ENCODE results near the gene SBK3. TPM values are rescaled to one million over a fixed set of nuclear protein-coding genes. Genes with fewer than 3 reads are reported as not detected.
"Not testable (repeated sequence)": the region's sequence is repeated elsewhere in the genome, so short reads cannot be mapped to it uniquely, and the experiment has no call there.

SBK3 gene
- total and polyA plus RNA-seq, 4 donors: 0.81 to 1.2 TPM; not detected in 2

DNA sequence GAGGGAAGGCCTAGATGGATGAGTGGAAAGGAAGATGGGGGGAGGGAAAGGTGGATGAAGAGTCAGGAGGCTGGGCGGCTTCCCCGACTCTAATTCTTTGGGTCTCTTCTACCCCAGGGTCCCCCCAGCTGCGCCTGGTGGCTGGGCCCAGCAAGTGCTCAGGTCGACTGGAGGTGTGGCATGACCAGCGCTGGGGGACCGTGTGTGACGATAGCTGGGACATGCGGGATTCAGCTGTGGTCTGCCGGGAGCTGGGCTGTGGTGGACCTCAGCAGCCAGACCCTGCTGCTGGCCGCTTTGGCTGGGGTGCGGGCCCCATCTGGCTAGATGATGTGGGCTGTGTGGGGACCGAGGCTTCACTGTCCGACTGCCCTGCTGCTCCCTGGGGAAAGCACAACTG, 47.6 kb downstream of the SBK3 start:
- Histone ChIP-seq H3K9me3 (ENCODE audit: control insufficient read depth in 4 of 4, insufficient read depth in 3 of 4, low read length in 3 of 4) (peaks cover 0 to 2% (median 0%) of the 10 kb centered on the region in 4 donors), H3K27me3 (ENCODE audit: control insufficient read depth in 3 of 3, insufficient read depth in 3 of 3, low read length in 2 of 3) (no peaks in the 10 kb centered on the region), H3K36me3 (ENCODE audit: control insufficient read depth in 4 of 4, insufficient read depth in 4 of 4, low read length in 4 of 4) (no peaks in the 10 kb centered on the region), H3K4me1 (ENCODE audit: control insufficient read depth in 5 of 5, insufficient read depth in 5 of 5, low read length in 5 of 5) (peaks cover 0 to 10% (median 4%) of the 10 kb centered on the region in 5 donors), H3K27ac (ENCODE audit: low read depth in 1 of 2, low read length in 1 of 2) (no peak overlapping the region), H3K9ac (ENCODE audit: insufficient read depth in 1 of 2, low read length in 2 of 2) (no peak overlapping the region), H3K4me3 (no peak overlapping the region)
- no peak for ATAC-seq (ENCODE audit: insufficient read depth, low FRiP score)
- DNase-seq: no peak
- WGBS, 2 donors: 82 to 92% methylated on average over 12 to 13 of the region's 13 CpGs
- TF ChIP-seq, protein P1, sequence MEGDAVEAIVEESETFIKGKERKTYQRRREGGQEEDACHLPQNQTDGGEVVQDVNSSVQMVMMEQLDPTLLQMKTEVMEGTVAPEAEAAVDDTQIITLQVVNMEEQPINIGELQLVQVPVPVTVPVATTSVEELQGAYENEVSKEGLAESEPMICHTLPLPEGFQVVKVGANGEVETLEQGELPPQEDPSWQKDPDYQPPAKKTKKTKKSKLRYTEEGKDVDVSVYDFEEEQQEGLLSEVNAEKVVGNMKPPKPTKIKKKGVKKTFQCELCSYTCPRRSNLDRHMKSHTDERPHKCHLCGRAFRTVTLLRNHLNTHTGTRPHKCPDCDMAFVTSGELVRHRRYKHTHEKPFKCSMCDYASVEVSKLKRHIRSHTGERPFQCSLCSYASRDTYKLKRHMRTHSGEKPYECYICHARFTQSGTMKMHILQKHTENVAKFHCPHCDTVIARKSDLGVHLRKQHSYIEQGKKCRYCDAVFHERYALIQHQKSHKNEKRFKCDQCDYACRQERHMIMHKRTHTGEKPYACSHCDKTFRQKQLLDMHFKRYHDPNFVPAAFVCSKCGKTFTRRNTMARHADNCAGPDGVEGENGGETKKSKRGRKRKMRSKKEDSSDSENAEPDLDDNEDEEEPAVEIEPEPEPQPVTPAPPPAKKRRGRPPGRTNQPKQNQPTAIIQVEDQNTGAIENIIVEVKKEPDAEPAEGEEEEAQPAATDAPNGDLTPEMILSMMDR (IDR thresholded peaks at IDR 0.05; ENCODE audit: control extremely low read depth, extremely low read depth): no peak

DNA sequence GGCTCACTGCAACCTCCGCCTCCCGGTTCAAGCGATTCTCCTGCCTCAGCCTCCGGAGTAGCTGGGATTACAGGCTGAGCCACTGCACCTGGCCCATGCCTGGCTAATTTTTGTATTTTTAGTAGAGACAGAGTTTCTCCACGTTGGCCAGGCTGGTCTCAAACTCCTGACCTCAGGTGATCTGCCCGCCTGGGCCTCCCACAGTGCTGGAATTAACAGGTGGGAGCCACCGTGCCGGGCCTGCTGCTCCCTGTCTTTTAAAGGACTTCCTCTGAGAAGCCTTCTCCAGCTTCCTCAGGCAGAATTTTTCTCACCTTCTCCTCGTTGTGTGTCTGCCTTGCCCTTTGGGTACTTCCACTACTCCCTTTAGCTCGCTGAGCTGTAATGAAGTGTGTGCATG, 48.5 kb downstream of the SBK3 start:
- peaks cover 0 to 10% (median 5%) of the 10 kb centered on the region in 5 donors for H3K4me1 ChIP-seq (ENCODE audit: control insufficient read depth in 5 of 5, insufficient read depth in 5 of 5, low read length in 5 of 5)
- not testable (repeated sequence) for H3K9ac ChIP-seq (ENCODE audit: insufficient read depth in 1 of 2, low read length in 2 of 2); ATAC-seq (ENCODE audit: insufficient read depth, low FRiP score); H3K27me3 ChIP-seq (ENCODE audit: control insufficient read depth in 3 of 3, insufficient read depth in 3 of 3, low read length in 2 of 3); DNase-seq; H3K36me3 ChIP-seq (ENCODE audit: control insufficient read depth in 4 of 4, insufficient read depth in 4 of 4, low read length in 4 of 4); H3K4me3 ChIP-seq; H3K27ac ChIP-seq (ENCODE audit: low read depth in 1 of 2, low read length in 1 of 2); H3K9me3 ChIP-seq (ENCODE audit: control insufficient read depth in 4 of 4, insufficient read depth in 3 of 4, low read length in 3 of 4)
- 85 to 90% methylated on average over 10 of the region's 10 CpGs for WGBS, 2 donors

DNA sequence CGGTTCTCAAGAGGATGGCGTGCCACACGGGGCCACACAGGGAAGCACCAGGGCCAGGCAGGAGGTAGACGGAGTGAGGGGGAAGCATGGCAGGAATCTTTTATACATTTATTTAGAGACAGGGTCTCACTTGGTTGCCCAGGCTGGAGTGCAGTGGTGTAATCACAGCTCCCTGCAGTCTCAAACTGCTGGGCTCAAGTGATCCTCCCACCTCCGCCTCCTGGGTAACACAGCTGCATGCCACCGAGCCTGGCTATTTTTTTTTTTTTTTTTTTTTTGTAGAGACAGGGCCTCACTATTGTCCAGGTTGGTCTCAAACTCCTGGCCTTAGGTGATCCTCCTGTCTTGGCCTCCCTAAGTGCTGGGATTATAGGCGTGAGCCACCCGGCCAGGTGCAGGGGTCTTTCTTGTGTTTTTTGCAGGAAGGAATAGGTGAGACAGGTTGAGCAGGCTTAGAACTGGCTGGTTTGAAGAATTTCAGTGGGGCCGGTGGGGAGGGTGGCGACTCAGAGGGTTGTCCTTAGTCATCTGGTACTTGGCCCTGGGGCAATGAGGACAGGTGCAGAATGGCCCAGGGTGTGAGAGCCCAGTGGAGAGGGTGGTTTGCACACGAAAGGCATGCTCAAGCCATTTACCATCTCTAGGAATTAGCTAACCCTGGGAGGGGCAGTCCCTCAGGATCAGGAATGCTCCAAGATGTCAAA, 49.5 kb downstream of the SBK3 start:
- Histone ChIP-seq H3K9ac (ENCODE audit: insufficient read depth in 1 of 2, low read length in 2 of 2) (no peak overlapping the region), H3K36me3 (ENCODE audit: control insufficient read depth in 4 of 4, insufficient read depth in 4 of 4, low read length in 4 of 4) (no peaks in the 10 kb centered on the region), H3K9me3 (ENCODE audit: control insufficient read depth in 4 of 4, insufficient read depth in 3 of 4, low read length in 3 of 4) (peaks cover 0 to 2% (median 0%) of the 10 kb centered on the region in 4 donors), H3K4me3 (no peak overlapping the region), H3K27me3 (ENCODE audit: control insufficient read depth in 3 of 3, insufficient read depth in 3 of 3, low read length in 2 of 3) (peaks cover 0 to 3% (median 0%) of the 10 kb centered on the region in 3 donors), H3K27ac (ENCODE audit: low read depth in 1 of 2, low read length in 1 of 2) (no peak overlapping the region), H3K4me1 (ENCODE audit: control insufficient read depth in 5 of 5, insufficient read depth in 5 of 5, low read length in 5 of 5) (peaks cover 0 to 10% (median 5%) of the 10 kb centered on the region in 5 donors)
- ATAC-seq (ENCODE audit: insufficient read depth, low FRiP score) (no peak), DNase-seq (no peak)
- 79 to 85% methylated on average over 11 of the region's 11 CpGs for whole genome bisulfite sequencing, 2 donors
- TF ChIP-seq, protein P1 (IDR thresholded peaks at IDR 0.05; ENCODE audit: control extremely low read depth, extremely low read depth): no peak

DNA sequence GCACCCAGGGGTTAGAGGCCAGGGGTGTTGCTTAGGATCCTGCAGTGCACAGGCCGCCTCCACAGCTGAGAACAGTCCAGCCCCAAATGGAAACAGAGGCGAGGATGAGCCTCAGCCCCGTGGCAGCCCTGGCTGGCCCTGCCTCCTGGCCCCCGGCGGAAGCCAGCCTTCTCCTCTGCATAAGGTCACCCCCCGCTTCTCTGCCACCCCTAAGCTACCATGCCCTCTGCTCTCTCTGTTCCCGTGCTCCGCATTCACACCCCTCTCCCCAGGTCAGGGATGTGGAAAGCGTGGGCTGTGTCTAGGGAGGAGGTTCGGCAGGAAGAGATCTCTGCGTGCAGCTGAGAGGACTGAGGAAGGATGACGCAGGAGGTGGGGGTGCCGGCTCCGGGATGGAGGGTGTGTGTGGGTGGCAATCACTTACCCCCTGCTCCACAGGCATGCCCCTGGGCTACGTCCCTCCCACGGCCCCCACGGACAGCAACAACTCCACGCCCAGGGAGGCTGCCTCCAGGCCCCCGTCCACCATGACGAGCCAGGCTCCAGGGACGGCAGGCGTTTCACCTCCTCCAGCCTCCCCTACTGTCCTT, 51.1 kb downstream of the SBK3 start:
- ATAC-seq (ENCODE audit: insufficient read depth, low FRiP score) (peak; percentile 61), DNase-seq (no peak)
- WGBS, 2 donors: 38 to 49% methylated on average over 22 of the region's 22 CpGs
- TF ChIP-seq, protein P1 (IDR thresholded peaks at IDR 0.05; ENCODE audit: control extremely low read depth, extremely low read depth): no peak
- Histone ChIP-seq H3K27ac (ENCODE audit: low read depth in 1 of 2, low read length in 1 of 2) (peak overlapping the region; percentile 51 to 56), H3K4me3 (no peak overlapping the region), H3K27me3 (ENCODE audit: control insufficient read depth in 3 of 3, insufficient read depth in 3 of 3, low read length in 2 of 3) (peaks cover 0 to 3% (median 0%) of the 10 kb centered on the region in 3 donors), H3K36me3 (ENCODE audit: control insufficient read depth in 4 of 4, insufficient read depth in 4 of 4, low read length in 4 of 4) (no peaks in the 10 kb centered on the region), H3K9me3 (ENCODE audit: control insufficient read depth in 4 of 4, insufficient read depth in 3 of 4, low read length in 3 of 4) (peaks cover 0 to 2% (median 0%) of the 10 kb centered on the region in 4 donors), H3K4me1 (ENCODE audit: control insufficient read depth in 5 of 5, insufficient read depth in 5 of 5, low read length in 5 of 5) (peaks cover 0 to 14% (median 5%) of the 10 kb centered on the region in 5 donors), H3K9ac (ENCODE audit: insufficient read depth in 1 of 2, low read length in 2 of 2) (no peak overlapping the region)
